MCF 10A (cell line): ENCODE results near the gene ARL8B. TPM values are rescaled to one million over a fixed set of nuclear protein-coding genes. Genes with fewer than 3 reads are reported as not detected.
A peak's percentile ranks its signal among the peaks of the same experiment; 100 is the strongest.

Experiments used
- BruUV-seq: library from RNA; stranded (reverse); fragments of 400-500 nt; replicated peaks from 2 replicates; lab custom pipeline; 2021; lab: Mats Ljungman, UMichigan
- CTCF ChIA-PET: fragments of 300-600 bp; sonication (Branson Sonifier 250); formaldehyde crosslinking; extraction: SDS; loops from one replicate; lab custom pipeline; 2021; ENCODE audit warnings: antibody characterized with exemption, inconsistent platforms; lab: Yijun Ruan, JAX
- POLR2A ChIA-PET: fragments of 300-600, 350-650 bp; sonication (Branson Sonifier 250); formaldehyde crosslinking; extraction: SDS; loops from one replicate; lab custom pipeline; 2020; ENCODE audit warnings: antibody characterized with exemption, inconsistent platforms; lab: Yijun Ruan, JAX
- DNase-seq: peaks from one replicate; pipeline ENCODE4 v3.0.0-alpha.2; 2018; ENCODE audit not compliant: unreplicated experiment
- H3K27ac Mint-ChIP-seq: one replicate; pipeline ENCODE4 v1.8.0; 2022; ENCODE audit warnings: mild to moderate bottlenecking, low read depth, mixed read lengths; ENCODE audit not compliant: unreplicated experiment
- H3K27me3 Mint-ChIP-seq: one replicate; pipeline ENCODE4 v1.8.0; 2022; ENCODE audit warnings: mixed read lengths; ENCODE audit not compliant: insufficient read depth, unreplicated experiment
- H3K36me3 Mint-ChIP-seq: one replicate; pipeline ENCODE4 v1.8.0; 2022; ENCODE audit warnings: mild to moderate bottlenecking, moderate library complexity, mixed read lengths; ENCODE audit not compliant: insufficient read depth, unreplicated experiment
- H3K4me1 Mint-ChIP-seq: one replicate; pipeline ENCODE4 v1.8.0; 2022; ENCODE audit warnings: mixed read lengths; ENCODE audit not compliant: insufficient read depth, unreplicated experiment
- H3K4me3 Mint-ChIP-seq: one replicate; pipeline ENCODE4 v1.8.0; 2022; ENCODE audit warnings: mild to moderate bottlenecking, moderate library complexity, mixed read lengths; ENCODE audit not compliant: unreplicated experiment
- H3K9me3 Mint-ChIP-seq: one replicate; pipeline ENCODE4 v1.8.0; 2022; ENCODE audit warnings: mixed read lengths; ENCODE audit not compliant: unreplicated experiment
- intact Hi-C: fragments of 100-400 bp; cut with micrococcal nuclease; formaldehyde crosslinking; loops from 2 replicates; pipeline ENCODE4 v1.14.1; 2022
- total RNA-seq: library from RNA; stranded (reverse); gene quantifications from 2 replicates; pipeline ENCODE4 v1.2.3, GENCODE V29; 2022
- TF ChIP-seq, protein P1 (sequence below): fragments of 200-600 bp; IDR thresholded peaks from one replicate; pipeline ENCODE4 v1.8.0; 2022; ENCODE audit warnings: antibody characterized with exemption, mild to moderate bottlenecking; ENCODE audit not compliant: unreplicated experiment

ARL8B gene
- total RNA-seq, 1 experiment from 2014 or later, result 53.6 TPM

DNA sequence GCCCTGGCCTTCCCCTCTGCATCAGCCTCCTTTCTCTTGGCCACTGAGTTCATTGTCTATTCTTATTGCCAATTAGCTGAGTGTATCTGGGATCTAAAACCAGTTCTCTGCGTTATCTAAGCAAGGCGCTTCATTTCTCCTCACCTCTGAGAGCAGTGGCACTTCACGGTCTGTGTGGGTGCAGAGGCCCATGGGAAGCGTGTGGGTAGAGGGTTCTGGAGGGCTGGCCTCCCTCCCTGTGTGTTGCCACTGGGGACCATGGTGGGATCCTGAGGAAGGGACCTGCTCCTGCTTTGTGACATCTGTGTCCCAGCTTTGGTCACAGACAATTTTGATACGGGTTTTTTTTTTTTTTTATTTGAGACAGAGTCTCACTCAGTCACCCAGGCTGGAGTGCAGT lies 98.1 kb downstream of the ARL8B start:
- H3K27me3 Mint-ChIP-seq, result no peaks in the 10 kb centered on the region
- no peaks in the 10 kb centered on the region for H3K9me3 Mint-ChIP-seq
- TF ChIP-seq, protein P1, sequence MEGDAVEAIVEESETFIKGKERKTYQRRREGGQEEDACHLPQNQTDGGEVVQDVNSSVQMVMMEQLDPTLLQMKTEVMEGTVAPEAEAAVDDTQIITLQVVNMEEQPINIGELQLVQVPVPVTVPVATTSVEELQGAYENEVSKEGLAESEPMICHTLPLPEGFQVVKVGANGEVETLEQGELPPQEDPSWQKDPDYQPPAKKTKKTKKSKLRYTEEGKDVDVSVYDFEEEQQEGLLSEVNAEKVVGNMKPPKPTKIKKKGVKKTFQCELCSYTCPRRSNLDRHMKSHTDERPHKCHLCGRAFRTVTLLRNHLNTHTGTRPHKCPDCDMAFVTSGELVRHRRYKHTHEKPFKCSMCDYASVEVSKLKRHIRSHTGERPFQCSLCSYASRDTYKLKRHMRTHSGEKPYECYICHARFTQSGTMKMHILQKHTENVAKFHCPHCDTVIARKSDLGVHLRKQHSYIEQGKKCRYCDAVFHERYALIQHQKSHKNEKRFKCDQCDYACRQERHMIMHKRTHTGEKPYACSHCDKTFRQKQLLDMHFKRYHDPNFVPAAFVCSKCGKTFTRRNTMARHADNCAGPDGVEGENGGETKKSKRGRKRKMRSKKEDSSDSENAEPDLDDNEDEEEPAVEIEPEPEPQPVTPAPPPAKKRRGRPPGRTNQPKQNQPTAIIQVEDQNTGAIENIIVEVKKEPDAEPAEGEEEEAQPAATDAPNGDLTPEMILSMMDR, result no peak
- ChIA-PET POLR2A (no interaction called here), CTCF (interaction anchor here (0.6 to 1.5 kb wide), 3 partner anchors 10 to 82 kb away, joined by 3 to 4 read pairs (median 3); no protein-coding TSS in a partner anchor)
- intact Hi-C loops, result loop anchor here (10.0 kb wide), 1 partner anchor 1575 kb away; no protein-coding TSS in a partner anchor
- BruUV-seq, result no TSS peak
- peaks cover 56% of the 10 kb centered on the region for H3K36me3 Mint-ChIP-seq
- peak overlapping the region; percentile 6 for H3K27ac Mint-ChIP-seq
- no peak overlapping the region for H3K4me3 Mint-ChIP-seq
- no peak for DNase-seq
- H3K4me1 Mint-ChIP-seq, result no peaks in the 10 kb centered on the region

DNA sequence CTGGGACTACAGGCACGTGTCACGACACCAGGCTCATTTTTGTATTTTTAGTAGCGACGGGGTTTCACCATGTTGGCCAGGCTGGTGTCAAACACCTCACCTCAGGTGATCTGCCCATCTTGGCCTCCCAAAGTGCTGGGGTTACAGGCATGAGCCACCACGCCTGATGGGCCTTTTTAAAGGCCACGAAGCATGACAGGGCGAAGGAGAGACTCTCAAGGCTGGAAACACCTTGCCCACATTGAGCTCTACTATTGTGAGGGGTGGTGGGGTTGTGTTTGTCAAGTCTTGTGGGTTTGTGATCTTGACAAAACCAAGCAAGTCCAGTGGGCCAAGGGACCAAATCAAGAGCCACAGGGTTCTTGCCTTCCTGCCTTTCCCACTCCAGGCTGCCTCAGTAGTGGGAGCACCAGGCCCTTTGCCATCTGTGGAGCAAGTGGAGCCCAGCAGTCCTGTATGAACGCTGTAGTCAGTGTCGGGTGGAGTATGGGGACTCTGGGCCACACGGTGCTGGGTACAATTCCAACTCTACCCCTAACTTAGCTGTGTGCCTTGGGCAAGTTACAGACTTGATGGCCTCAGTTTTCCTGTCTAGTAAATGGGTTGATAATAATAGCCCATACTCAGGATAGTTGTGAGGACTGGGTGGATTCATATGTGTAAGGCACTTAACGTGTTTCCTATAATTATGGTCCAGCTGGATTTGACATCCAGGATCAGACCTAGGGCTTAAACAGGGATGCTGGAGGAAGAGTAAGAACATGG lies 98.8 kb downstream of the ARL8B start:
- H3K27ac Mint-ChIP-seq, result peak overlapping the region; percentile 6
- no peak overlapping the region for H3K4me3 Mint-ChIP-seq
- intact Hi-C loops, result loop anchor here (10.0 kb wide), 1 partner anchor 1574 kb away; no protein-coding TSS in a partner anchor
- no TSS peak for BruUV-seq
- POLR2A ChIA-PET, result interaction anchor here (0.6 kb wide), 1 partner anchor 98 kb away, joined by 3 read pairs; no protein-coding TSS in a partner anchor
- TF ChIP-seq, protein P1, result no peak
- peaks cover 51% of the 10 kb centered on the region for H3K36me3 Mint-ChIP-seq
- CTCF ChIA-PET, result interaction anchor here (0.9 kb wide), 1 partner anchor 9 kb away, joined by 3 read pairs; no protein-coding TSS in a partner anchor
- H3K27me3 Mint-ChIP-seq, result no peaks in the 10 kb centered on the region
- no peaks in the 10 kb centered on the region for H3K9me3 Mint-ChIP-seq
- H3K4me1 Mint-ChIP-seq, result no peaks in the 10 kb centered on the region
- no peak for DNase-seq

DNA sequence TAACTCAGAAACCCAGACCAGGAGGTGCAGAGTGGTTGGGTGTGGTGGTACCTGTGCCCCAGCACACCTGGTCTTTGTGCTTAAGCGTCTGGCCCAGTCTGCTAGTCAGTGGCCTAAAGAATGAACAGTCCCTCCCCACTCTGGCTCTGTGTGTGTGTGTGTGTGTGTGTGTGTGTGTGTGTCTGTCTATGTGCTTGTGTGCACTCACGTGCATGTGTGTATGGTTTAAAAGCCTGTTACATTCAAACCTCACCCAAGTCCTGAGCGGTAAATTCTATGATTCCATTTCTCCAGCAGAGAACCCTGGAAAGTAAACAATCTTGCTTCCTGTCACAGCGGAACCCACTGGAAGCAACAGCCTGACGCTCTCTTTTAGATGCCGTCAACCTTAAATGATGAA lies 99.6 kb downstream of the ARL8B start:
- H3K4me1 Mint-ChIP-seq, result no peaks in the 10 kb centered on the region
- H3K27me3 Mint-ChIP-seq, result no peaks in the 10 kb centered on the region
- intact Hi-C loops, result loop anchor here (10.0 kb wide), 1 partner anchor 1573 kb away; no protein-coding TSS in a partner anchor
- TF ChIP-seq, protein P1, result no peak
- no peaks in the 10 kb centered on the region for H3K9me3 Mint-ChIP-seq
- POLR2A ChIA-PET, result interaction anchor here (0.6 kb wide), 1 partner anchor 98 kb away, joined by 3 read pairs; no protein-coding TSS in a partner anchor
- no peak overlapping the region for H3K27ac Mint-ChIP-seq
- CTCF ChIA-PET, result interaction anchor here (0.9 to 1.2 kb wide), 2 partner anchors 8 to 18 kb away, joined by 3 read pairs; no protein-coding TSS in a partner anchor
- BruUV-seq, result no TSS peak
- no peak for DNase-seq
- H3K4me3 Mint-ChIP-seq, result no peak overlapping the region
- peaks cover 44% of the 10 kb centered on the region for H3K36me3 Mint-ChIP-seq

DNA sequence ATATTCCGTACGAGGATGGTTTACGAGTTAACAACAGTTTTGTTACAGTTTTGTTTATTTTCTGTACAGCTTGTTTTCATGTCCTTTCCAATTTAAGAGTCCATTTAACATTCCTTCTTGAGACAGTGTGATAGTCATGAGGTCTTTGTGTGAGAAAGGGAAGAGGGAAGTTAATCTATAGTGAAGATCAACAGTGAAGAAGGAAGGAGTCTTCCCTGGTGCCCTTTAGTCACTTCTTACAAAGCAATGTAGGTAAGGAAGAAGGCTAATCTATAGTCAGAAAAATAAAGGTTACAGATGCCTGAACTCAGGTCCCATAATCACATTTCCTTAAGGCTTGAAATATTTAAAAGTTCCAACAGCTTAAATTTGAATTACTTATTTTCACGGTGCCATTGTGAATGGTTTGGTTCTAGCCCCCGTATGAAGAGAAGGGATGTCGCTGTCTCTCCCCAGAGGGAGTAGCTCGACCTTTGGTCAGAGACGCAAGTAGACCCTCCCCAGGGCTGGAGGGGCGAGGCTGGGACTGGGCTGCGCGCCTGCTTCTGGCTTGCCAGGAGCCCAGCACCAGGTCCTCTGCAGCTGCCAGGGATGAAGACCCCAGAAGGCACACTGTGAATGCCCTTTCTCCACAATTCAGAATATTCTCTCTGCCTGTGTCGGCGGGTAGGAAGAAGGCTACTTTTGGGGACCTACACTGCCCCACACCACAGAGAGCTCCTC lies 100.4 kb downstream of the ARL8B start:
- H3K9me3 Mint-ChIP-seq, result no peaks in the 10 kb centered on the region
- ChIA-PET CTCF (interaction anchor here (0.5 to 1.2 kb wide), 3 partner anchors 18 to 511 kb away, joined by 3 read pairs; no protein-coding TSS in a partner anchor), POLR2A (interaction anchor here (0.7 to 1.5 kb wide), 3 partner anchors 11 to 33 kb away, joined by 3 read pairs; no protein-coding TSS in a partner anchor)
- no peak overlapping the region for H3K27ac Mint-ChIP-seq
- BruUV-seq, result no TSS peak
- H3K27me3 Mint-ChIP-seq, result no peaks in the 10 kb centered on the region
- H3K4me1 Mint-ChIP-seq, result no peaks in the 10 kb centered on the region
- H3K36me3 Mint-ChIP-seq, result peaks cover 37% of the 10 kb centered on the region
- DNase-seq, result no peak
- TF ChIP-seq, protein P1, result no peak
- no peak overlapping the region for H3K4me3 Mint-ChIP-seq
- intact Hi-C loops, result loop anchor here (10.0 kb wide), 1 partner anchor 1572 kb away; no protein-coding TSS in a partner anchor
